ENCODE data around the gene PRCC.
A peak's percentile ranks its signal among the peaks of the same experiment; 100 is the strongest.

DNA sequence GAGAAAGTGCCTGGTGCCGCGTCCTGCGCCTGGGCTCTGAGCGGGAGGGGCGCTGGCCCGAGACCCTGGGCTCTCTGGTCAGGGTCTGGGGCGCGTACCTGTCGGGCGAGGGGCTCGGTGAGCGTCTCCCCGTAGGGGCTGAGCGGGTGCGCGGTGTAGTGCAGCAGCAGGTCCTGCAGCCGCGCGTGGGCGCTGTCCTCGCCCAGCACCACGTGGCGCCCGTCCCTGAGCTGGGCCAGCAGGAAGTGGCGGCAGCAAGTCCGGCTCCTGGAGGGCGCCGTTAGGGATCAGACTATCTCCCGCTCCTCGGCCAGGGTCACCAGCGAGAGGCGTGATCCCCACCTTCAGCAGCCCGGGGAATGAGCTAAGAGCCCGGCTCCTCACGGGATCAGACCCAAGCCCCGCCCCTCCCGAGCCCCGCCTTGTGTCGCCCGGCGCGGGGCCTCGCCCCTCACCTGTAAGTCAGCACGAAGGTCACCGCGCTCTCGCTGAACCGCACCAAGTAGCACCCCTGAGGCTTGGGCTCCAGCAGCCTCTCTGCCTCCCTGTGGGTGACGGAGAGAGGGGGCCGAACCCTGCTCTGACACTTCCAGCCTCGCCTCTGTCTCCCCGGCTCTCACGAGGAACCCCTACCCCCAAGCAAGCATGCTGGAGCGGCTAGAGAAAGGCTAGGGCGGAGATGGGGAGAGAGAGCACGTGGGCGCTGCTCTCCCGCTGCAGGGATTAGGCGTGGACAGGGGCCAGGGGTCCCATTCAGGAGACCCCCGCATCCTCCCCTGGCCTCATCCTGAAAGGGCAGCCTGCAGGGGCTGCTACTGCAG lies 46.6 kb downstream of the PRCC start:
- TF ChIP-seq, protein P1, sequence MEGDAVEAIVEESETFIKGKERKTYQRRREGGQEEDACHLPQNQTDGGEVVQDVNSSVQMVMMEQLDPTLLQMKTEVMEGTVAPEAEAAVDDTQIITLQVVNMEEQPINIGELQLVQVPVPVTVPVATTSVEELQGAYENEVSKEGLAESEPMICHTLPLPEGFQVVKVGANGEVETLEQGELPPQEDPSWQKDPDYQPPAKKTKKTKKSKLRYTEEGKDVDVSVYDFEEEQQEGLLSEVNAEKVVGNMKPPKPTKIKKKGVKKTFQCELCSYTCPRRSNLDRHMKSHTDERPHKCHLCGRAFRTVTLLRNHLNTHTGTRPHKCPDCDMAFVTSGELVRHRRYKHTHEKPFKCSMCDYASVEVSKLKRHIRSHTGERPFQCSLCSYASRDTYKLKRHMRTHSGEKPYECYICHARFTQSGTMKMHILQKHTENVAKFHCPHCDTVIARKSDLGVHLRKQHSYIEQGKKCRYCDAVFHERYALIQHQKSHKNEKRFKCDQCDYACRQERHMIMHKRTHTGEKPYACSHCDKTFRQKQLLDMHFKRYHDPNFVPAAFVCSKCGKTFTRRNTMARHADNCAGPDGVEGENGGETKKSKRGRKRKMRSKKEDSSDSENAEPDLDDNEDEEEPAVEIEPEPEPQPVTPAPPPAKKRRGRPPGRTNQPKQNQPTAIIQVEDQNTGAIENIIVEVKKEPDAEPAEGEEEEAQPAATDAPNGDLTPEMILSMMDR (conservative IDR thresholded peaks at IDR 0.05; ENCODE audit: low read depth, low read length) = peak; percentile 68
- no peak for TF ChIP-seq EZH2 (IDR thresholded peaks at IDR 0.05; ENCODE audit: low read length, unreplicated experiment)
